ENCODE measurements around the gene SEPTIN5. TPM values are rescaled to one million over a fixed set of nuclear protein-coding genes. Genes with fewer than 3 reads are reported as not detected.

Gene SEPTIN5
- total and polyA plus RNA-seq, 9 of the 15 experiments (the other 6 are each of a cell fraction or from before 2014, with no cell fraction given): 0.03 to 195 (median 119) TPM

- TF ChIP-seq ZNF740 (CRISPR knock-in tag; IDR thresholded peaks at IDR 0.05) (0 out of 2 replicates have a peak, but pooled peaks have one; percentile 46), ZNF740 (tag; IDR thresholded peaks at IDR 0.05) (no peak), PBX2 (CRISPR knock-in tag; IDR thresholded peaks at IDR 0.05; ENCODE audit: low read depth) (0 out of 2 replicates have a peak, but pooled peaks have one; percentile 0), PBX2 (tag; conservative IDR thresholded peaks at IDR 0.05; ENCODE audit: low read depth) (no peak), RERE (CRISPR knock-in tag; IDR thresholded peaks at IDR 0.05; ENCODE audit: borderline replicate concordance) (0 out of 2 replicates have a peak, but pooled peaks have one; percentile 71), E2F4 (CRISPR knock-in tag; IDR thresholded peaks at IDR 0.05; ENCODE audit: low read depth) (0 out of 2 replicates have a peak, but pooled peaks have one; percentile 3), SRF (CRISPR knock-in tag; IDR thresholded peaks at IDR 0.05) (0 out of 4 replicates have a peak, but pooled peaks of 1 of the 2 experiments have one; percentile 30), E4F1 (CRISPR knock-in tag; IDR thresholded peaks at IDR 0.05; ENCODE audit: borderline replicate concordance) (no peak), ZNF184 (CRISPR knock-in tag; IDR thresholded peaks at IDR 0.05) (0 out of 2 replicates have a peak, but pooled peaks have one; percentile 19), TGIF2 (CRISPR knock-in tag; IDR thresholded peaks at IDR 0.05) (0 out of 2 replicates have a peak, but pooled peaks have one; percentile 30), TAF15 (IDR thresholded peaks at IDR 0.05; ENCODE audit: low read depth, low read length) (0 out of 2 replicates have a peak, but pooled peaks have one; percentile 67)
These were observed 48.3 kb upstream of the SEPTIN5 start (continued) for GRCh38 chr22:19665784-19666672.
